Right ventricle myocardium superior (tissue), 1 donor: Measurements from ENCODE around the gene EI24. TPM values are rescaled to one million over a fixed set of nuclear protein-coding genes. Genes with fewer than 3 reads are reported as not detected.
A peak's percentile ranks its signal among the peaks of the same experiment; 100 is the strongest.
"Not testable (repeated sequence)": the region's sequence is repeated elsewhere in the genome, so short reads cannot be mapped to it uniquely, and the experiment has no call there.

Source experiments
- ATAC-seq: fragments of 200-7000 bp; cut with Tn5 transposase; one replicate; pipeline ENCODE4 v1.9.1; 2020; ENCODE audit warnings: mild to moderate bottlenecking; ENCODE audit not compliant: poor library complexity
- DNase-seq: peaks from one replicate; pipeline ENCODE4 v3.0.0-alpha.2; 2020
- intact Hi-C: fragments of 100-400 bp; cut with DNase I; formaldehyde crosslinking; loops from one replicate; pipeline ENCODE4 v1.11.2; 2022
- total RNA-seq: library from RNA; stranded (reverse); fragmentation: NEBNext Ultra II Directional; extraction: Animal tissue kit (Norgen Biotek cat#: 25700); gene quantifications from one replicate; pipeline ENCODE4 v1.2.1, GENCODE V29; 2021
- donor health status: DM: no; HTN: yes; CAD: no; lungs with severe emphysema.

EI24 gene
- total RNA-seq, 1 donor from 2014 or later, result 53.0 TPM

- intact Hi-C loops, result loop anchor here (10.0 kb wide), 1 partner anchor 54 kb away; the partner anchor contains the start of gene CHEK1
- no peak for ATAC-seq
- DNase-seq, result no peak
Measured at GRCh38 chr11:125570952-125571351, 1.7 kb downstream of the EI24 start.

GRCh38 chr11:125572916-125573315 is 3.6 kb downstream of the EI24 start:
- ATAC-seq (no peak), DNase-seq (no peak)
- intact Hi-C loops, result loop anchor here (10.0 kb wide), 1 partner anchor 52 kb away; the partner anchor contains the start of gene CHEK1

DNA sequence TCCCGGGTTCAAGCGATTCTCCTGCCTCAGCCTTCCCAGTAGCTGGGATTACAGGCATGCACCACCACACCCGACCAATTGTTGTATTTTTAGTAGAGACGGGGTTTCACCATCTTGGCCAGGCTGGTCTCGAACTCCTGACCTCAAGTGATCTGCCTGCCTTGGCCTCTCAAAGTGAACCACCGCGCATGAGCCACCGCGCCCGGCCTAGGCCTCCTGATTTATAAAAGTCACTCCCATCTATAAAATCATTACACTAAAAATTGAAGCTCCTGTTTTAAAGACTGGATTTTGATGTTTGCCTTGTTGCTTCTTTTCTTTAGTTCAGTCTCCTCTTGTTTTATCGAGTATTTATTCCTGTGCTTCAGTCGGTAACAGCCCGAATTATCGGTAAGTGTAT is 7.9 kb downstream of the EI24 start:
- DNase-seq, ATAC-seq: not testable (repeated sequence)
- intact Hi-C loops, result loop anchor here (10.0 kb wide), 1 partner anchor 48 kb away; the partner anchor contains the start of gene CHEK1

DNA sequence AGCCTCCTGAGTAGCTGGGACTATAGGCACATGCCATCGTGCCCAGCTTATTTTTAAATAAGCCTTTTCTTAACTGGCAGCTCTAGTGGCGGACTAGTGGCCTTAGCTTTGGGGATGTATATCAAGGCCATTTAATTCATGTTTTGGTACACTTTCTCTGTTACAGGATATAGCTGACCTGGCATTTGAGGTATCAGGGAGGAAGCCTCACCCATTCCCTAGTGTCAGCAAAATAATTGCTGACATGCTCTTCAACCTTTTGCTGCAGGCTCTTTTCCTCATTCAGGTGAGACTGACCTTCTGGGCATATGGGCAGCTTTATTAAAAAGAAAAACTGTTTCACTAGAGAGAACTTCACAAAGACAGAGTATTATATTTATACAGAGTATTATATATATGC is 9.5 kb downstream of the EI24 start:
- intact Hi-C loops, result loop anchor here (10.0 kb wide), 1 partner anchor 46 kb away; the partner anchor contains the start of gene CHEK1
- DNase-seq (no peak), ATAC-seq (no peak)

GRCh38 chr11:125579811-125580210 is 10.5 kb downstream of the EI24 start:
- no peak for DNase-seq
- intact Hi-C loops, result loop anchor here (10.0 kb wide), 1 partner anchor 45 kb away; the partner anchor contains the start of gene CHEK1

GRCh38 chr11:125583496-125583895 is 14.2 kb downstream of the EI24 start:
- DNase-seq, result no peak
- intact Hi-C loops, result no loop called here
- no peak for ATAC-seq

More at GRCh38 chr11:125579811-125580210, 10.5 kb downstream of the EI24 start:
- ATAC-seq, result no peak

GRCh38 chr11:125585487-125585886 is 16.2 kb downstream of the EI24 start:
- ATAC-seq, result no peak
- DNase-seq, result no peak
- intact Hi-C loops, result no loop called here

GRCh38 chr11:125586623-125587022 is 17.3 kb downstream of the EI24 start:
- no peak for DNase-seq
- intact Hi-C loops, result no loop called here

GRCh38 chr11:125587480-125587879 is 18.2 kb downstream of the EI24 start:
- DNase-seq, result no peak
- intact Hi-C loops, result no loop called here
- ATAC-seq, result no peak

More at GRCh38 chr11:125586623-125587022, 17.3 kb downstream of the EI24 start:
- no peak for ATAC-seq

DNA sequence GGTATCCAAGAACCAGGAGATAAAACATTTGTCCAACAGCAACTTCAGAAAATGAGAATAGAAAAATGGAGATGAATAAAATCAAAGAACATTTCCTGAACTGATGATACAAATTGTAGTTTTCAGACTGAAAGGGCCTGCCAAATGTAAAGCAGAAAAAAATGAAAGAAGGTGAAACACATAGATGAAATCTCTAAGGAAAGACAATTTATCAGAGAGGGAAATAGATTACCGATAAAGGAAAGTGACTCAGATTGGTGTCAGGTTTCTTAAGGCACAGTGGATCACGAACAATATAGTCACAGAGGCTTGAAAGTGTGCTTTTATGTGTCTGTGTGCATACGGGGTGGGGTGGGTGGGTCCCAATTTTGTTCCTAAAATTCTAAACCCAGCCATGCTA is 19.2 kb downstream of the EI24 start:
- ATAC-seq (no peak), DNase-seq (no peak)
- intact Hi-C loops, result no loop called here

DNA sequence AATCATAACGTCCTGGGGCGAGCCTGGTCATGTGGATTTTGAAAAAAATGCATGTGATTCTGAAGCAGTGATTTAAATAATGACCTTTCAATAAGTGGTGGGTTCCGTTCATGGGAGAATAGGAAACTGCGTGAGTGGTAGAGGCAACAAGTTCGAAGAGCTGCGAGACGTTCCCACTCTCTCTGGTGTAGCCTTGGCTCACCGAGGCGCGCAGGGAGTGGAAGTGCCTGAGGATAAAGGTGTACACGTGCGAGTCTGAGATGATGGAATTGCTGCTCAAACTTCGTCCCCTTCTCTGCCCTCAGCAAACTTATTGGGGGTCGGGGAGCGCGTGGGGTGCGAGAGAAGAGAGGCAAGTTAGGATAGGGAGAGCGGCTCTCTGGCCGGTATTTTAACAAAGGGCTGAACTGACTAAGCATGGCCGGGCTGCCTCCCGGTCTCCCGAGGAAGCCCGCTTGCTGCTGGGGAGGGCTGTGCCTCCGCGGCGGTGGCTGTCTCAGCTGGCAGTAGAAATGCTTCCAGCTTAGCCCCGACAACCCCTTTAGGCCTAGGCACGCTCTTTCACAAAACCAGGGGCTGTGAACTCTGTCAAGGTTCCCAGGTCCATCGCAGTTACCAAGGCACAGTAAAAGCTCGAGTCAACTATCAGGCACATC is 22.5 kb downstream of the EI24 start:
- DNase-seq, result peak; percentile 52
- intact Hi-C loops, result no loop called here
- ATAC-seq, result peak; percentile 45

- DNase-seq (peak; percentile 100), ATAC-seq (peak; percentile 99)
- intact Hi-C loops, result no loop called here
Measured at GRCh38 chr11:125592305-125593113, 23.2 kb downstream of the EI24 start, which contains the start of gene STT3A. Gene STT3A, plus strand, starts transcription at chr11:125592852. Its CDS starts 3,064 bp downstream, at chr11:125595916.

- peak; percentile 2 for ATAC-seq
- no peak for DNase-seq
- intact Hi-C loops, result no loop called here
Measured at GRCh38 chr11:125593114-125593820, 24.0 kb downstream of the EI24 start.

DNA sequence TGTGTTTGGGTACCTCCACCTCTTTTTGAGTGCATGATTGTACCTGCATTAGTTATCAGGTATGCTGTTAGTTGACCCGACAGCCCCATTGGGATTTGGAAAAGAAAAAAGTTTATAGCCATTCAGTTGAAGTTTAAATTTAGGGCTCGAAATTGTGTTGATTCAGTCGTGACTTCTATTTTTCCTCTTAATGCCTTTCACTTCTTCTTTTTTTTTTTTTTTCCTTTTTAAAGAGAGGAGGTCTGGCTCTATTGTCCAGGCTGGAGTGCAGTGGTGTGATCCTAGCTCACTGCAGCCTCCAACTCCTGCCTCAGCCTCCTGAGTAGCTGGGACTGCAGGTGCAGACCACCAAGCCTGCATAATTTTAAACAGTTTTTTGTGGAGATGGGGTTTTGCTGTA is 25.7 kb downstream of the EI24 start:
- DNase-seq (no peak), ATAC-seq (no peak)
- intact Hi-C loops, result no loop called here

GRCh38 chr11:125600663-125601062 is 31.4 kb downstream of the EI24 start:
- DNase-seq (no peak), ATAC-seq (no peak)
- intact Hi-C loops, result no loop called here

GRCh38 chr11:125603207-125603606 is 33.9 kb downstream of the EI24 start:
- intact Hi-C loops, result no loop called here
- DNase-seq (no peak), ATAC-seq (no peak)

DNA sequence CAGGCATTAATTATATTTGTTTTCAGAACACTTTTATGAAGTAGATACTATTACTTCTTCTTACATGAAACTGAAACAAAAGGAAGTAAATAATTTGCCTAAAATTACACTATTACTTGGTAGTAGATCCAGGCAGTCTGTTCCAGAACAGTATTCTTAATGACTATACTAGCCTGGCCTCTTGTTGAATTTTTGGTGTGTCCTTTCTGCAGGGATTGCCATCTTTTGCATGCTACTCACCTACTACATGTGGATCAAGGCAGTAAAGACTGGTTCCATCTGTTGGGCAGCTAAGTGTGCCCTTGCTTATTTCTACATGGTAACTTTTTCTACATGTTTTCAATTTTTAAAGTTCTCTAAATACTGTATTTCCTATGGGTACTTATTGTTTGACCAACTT is 36.1 kb downstream of the EI24 start:
- DNase-seq (no peak), ATAC-seq (no peak)
- intact Hi-C loops, result no loop called here

DNA sequence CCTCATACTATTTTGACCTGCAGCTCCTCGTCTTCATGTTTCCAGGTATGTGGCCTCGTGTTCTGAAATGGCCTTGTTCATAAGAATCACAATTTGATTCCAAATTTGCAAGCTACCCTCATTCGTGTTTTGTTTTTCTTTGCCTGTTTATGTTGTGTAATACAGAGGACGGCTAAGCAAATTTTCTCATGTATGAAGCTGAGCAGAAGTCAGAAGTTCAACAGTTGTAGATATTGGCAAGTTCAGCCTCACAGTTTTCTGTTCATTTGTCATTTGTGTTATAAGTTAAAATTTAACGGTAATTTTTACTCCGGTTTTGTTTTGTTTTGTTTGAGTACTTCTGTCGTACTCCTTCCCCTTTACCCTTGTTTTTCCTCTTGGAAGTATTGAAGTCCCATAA is 40.3 kb downstream of the EI24 start:
- intact Hi-C loops, result no loop called here
- no peak for DNase-seq
- no peak for ATAC-seq

DNA sequence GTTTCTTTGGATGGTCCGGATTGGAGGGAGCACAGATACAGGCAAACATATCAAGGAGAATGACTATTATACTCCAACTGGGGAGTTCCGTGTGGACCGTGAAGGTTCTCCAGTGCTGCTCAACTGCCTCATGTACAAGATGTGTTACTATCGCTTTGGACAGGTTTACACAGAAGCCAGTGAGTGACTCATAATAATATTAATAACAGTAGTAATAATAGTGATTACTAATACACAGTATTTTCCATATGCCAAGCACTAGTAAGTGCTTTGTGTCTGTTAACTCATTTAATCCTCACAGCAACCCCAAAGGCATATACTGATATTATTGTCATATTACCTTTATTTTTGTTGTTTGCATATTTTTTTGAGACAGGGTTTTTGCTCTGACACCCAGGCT is 49.1 kb downstream of the EI24 start:
- intact Hi-C loops, result no loop called here
- DNase-seq, result no peak
- ATAC-seq, result no peak
